ENCODE results near the gene TMEM132E.

TMEM132E gene

GRCh38 chr17:34665150-34665806, 85.9 kb downstream of the TMEM132E start:
- DNase-seq (ENCODE audit: low spot score), result no peak

- no peak for DNase-seq (ENCODE audit: low spot score)
Measured at GRCh38 chr17:34665819-34666763, 86.7 kb downstream of the TMEM132E start.

GRCh38 chr17:34667656-34668055, 88.3 kb downstream of the TMEM132E start:
- no peak for DNase-seq (ENCODE audit: low spot score)

GRCh38 chr17:34668206-34668605, 88.8 kb downstream of the TMEM132E start:
- no peak for DNase-seq (ENCODE audit: low spot score)

- DNase-seq (ENCODE audit: low spot score), result no peak
Measured at GRCh38 chr17:34669511-34669910, 90.1 kb downstream of the TMEM132E start.

- DNase-seq (ENCODE audit: low spot score), result no peak
Measured at GRCh38 chr17:34670618-34671017, 91.2 kb downstream of the TMEM132E start.

- no peak for DNase-seq (ENCODE audit: low spot score)
Measured at GRCh38 chr17:34671191-34671590, 91.8 kb downstream of the TMEM132E start.

- no peak for DNase-seq (ENCODE audit: low spot score)
Measured at GRCh38 chr17:34672176-34672785, 92.9 kb downstream of the TMEM132E start.

- DNase-seq (ENCODE audit: low spot score), result no peak
Measured at GRCh38 chr17:34673516-34673915, 94.1 kb downstream of the TMEM132E start.

GRCh38 chr17:34673995-34674890, 94.9 kb downstream of the TMEM132E start:
- no peak for DNase-seq (ENCODE audit: low spot score)

GRCh38 chr17:34675143-34675542, 95.8 kb downstream of the TMEM132E start:
- no peak for DNase-seq (ENCODE audit: low spot score)

- DNase-seq (ENCODE audit: low spot score), result no peak
Measured at GRCh38 chr17:34675605-34676004, 96.2 kb downstream of the TMEM132E start.

- no peak for DNase-seq (ENCODE audit: low spot score)
Measured at GRCh38 chr17:34680151-34680550, 100.8 kb downstream of the TMEM132E start.

GRCh38 chr17:34682305-34682704, 102.9 kb downstream of the TMEM132E start:
- no peak for DNase-seq (ENCODE audit: low spot score)

- DNase-seq (ENCODE audit: low spot score), result no peak
Measured at GRCh38 chr17:34683390-34683789, 104.0 kb downstream of the TMEM132E start.
